ENCODE measurements around the gene NMRK2.

DNA sequence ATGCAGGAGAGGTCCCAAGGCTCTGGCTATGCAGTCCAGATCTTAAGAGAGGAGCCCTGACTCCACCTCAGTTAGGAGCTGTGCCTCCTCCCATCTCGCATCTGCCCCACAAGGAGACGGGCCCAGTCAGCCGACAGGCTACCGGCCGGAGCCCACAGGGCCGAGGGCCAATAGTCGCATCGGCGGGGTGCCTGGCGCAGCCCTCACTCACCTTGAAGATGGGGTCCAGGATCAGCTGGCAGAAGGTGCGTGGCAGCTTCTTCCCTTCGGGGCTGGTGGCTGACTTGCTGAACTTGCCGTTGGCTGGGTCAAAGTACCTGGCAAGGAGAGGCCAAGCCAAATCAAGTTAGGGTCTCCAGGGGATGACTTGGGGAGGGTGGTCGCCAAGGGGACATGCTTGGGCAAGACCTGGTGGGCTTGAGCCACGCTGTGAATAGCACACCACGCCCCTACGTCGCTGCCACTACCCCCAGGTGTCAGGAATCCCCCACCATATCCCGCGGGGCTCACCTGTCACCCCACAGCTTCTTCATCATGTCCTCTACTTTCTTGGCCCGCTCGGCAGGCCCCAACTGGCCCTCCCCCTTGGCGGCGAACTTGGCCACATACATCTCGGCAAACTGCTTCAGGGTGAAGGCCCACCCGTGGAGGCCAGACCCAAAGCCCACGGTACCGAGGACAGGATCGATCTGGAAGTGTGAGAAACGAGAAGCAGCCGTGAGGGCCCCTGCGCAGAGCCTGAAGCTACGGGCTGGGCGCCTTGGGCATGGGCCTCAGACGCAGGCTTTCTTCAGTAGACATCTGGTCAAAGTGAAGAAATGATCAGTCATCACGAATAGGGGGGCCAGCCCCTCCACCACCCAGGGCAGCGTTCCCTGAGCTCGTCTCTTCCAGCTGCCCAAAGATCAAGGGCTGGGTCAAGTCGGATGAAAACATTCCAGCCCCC lies 49.1 kb downstream of the NMRK2 start:
- no peak for TF ChIP-seq EZH2 (IDR thresholded peaks at IDR 0.05)
- TF ChIP-seq, protein P1, sequence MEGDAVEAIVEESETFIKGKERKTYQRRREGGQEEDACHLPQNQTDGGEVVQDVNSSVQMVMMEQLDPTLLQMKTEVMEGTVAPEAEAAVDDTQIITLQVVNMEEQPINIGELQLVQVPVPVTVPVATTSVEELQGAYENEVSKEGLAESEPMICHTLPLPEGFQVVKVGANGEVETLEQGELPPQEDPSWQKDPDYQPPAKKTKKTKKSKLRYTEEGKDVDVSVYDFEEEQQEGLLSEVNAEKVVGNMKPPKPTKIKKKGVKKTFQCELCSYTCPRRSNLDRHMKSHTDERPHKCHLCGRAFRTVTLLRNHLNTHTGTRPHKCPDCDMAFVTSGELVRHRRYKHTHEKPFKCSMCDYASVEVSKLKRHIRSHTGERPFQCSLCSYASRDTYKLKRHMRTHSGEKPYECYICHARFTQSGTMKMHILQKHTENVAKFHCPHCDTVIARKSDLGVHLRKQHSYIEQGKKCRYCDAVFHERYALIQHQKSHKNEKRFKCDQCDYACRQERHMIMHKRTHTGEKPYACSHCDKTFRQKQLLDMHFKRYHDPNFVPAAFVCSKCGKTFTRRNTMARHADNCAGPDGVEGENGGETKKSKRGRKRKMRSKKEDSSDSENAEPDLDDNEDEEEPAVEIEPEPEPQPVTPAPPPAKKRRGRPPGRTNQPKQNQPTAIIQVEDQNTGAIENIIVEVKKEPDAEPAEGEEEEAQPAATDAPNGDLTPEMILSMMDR (IDR thresholded peaks at IDR 0.05) = no peak
- no peak for TF ChIP-seq EZH2phosphoT487 (IDR thresholded peaks at IDR 0.05)

All from neural progenitor cell (in vitro differentiated cells).